Stimulated activated CD8-positive, alpha-beta memory T cell treated with anti-CD3 and anti-CD28 coated beads, Interleukin-12 subunit alpha, Interleukin-12 subunit beta, amount 100 ng/mL, for 1 hour (primary cell): ENCODE results near the gene CLCF1.
"Not testable (repeated sequence)": the region's sequence is repeated elsewhere in the genome, so short reads cannot be mapped to it uniquely, and the experiment has no call there.

ENCODE experiments used
- DNase-seq: peaks from one replicate; pipeline ENCODE4 v3.0.0-alpha.2; 2020; ENCODE audit warnings: low read depth

CLCF1 gene

DNA sequence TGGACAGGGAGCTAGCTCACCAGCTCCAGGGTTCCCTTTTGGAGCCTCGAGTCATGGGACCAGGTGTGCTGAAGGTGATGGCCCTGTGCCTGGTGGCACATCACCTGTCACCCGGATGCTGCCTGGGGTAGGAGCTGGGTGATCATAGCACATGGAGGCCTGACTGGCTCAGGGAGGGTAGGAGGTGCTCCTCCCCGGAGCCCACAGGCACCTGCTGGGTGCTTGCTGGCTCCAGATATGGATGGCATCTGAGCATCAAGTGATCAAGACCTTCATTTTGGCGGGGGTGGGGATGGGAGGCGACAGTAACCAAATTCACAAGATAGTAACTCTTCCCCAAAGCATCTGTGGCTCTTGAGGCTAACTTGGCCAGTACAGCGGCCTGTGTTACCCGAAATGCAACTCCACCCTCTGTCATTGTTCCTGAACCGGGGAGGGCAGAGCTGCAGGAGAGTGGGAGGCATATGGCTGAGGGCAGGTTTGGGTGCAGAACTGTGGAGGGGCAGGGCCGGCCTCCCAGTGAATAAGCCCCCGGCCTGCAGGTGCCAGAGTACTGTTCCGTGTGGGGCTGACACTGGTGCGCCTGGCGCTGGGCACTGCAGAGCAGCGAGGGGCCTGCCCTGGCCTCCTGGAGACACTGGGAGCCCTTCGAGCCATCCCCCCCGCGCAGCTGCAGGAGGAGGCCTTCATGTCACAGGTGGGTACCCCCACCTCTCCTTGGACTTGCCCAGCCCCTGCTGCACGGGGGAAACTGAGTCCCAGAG is 35.2 kb upstream of the CLCF1 start:
- DNase-seq = no peak

DNA sequence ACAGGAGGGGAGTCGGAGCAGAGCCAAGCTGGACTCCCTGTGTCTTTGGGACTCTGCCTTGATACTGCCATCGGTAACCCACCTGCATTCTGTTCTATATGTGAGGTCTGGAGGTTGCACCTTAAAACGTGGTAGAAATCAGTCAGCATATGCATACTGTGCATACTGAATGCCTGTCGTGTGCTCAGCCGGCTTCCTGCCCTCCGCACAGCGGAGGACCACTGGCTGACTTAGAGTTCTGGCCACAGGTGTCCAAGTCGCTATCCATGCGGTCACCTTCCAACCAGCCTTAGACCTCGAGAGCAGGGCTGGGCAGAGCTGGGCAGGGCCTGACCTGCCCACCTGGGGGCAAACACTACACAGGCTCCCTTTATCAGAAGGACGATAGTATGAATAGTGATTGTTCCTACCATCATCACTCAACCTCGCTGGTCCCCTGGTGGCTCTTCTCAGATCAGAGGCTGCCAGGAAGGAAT is 34.3 kb upstream of the CLCF1 start:
- DNase-seq = no peak

DNA sequence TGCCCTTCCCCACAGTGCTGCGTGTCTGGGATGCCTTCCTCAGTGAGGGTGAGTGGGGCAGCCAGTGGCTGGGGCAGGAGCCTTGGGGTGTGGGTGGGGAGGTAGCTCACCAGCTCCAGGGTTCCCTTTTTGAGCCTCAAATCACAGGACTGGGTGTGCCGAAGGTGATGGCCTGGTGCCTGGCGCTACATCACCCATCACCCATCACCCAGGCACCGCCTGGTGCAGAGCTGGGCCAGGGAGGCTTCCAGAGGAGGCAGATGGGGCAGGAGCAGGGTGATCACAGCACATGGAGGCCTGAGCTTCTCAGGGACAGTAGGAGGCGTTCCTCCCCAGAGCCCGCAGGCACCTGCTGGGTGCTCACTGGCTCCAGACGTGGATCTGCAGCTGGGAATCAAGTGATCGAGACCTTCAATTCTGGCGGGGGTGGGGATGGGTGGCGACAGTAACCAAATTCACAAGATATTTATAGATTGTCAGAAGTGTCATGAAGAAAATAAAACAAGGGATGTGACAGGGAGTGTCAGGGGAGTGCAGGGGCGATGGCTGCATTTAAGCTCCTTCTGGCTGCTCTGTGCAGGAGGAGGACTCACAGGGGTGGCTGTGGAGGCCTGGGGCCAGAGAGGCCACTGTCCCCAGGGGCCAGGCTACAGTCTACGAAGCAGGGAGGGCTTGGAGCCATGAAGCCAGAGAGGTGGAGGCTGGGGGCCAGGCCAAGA is 33.7 kb upstream of the CLCF1 start:
- DNase-seq = no peak

DNA sequence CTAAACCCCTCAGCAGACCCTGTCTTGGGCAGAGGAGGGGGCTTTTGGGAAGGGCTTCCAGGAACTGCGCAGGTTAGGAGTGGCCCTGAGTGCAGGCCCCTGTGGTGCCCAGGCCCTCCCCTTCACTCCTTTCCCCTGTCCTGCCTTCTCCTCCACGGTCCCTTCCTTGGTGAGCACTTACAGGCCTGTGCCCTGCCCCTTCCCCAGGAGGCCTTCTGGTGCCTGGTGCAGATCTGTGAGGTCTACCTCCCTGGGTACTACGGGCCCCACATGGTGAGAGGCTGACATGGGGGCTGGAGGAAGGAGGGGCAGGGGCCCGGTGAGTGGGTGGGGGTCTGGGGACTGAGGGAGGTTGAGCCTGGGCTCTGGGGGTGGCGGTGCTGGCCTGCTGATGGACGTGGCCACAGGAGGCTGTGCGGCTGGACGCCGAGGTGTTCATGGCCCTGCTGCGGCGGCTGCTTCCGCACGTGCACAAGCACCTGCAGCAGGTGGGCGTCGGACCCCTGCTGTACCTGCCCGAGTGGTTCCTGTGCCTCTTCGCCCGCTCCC is 33.1 kb upstream of the CLCF1 start:
- DNase-seq = no peak

DNA sequence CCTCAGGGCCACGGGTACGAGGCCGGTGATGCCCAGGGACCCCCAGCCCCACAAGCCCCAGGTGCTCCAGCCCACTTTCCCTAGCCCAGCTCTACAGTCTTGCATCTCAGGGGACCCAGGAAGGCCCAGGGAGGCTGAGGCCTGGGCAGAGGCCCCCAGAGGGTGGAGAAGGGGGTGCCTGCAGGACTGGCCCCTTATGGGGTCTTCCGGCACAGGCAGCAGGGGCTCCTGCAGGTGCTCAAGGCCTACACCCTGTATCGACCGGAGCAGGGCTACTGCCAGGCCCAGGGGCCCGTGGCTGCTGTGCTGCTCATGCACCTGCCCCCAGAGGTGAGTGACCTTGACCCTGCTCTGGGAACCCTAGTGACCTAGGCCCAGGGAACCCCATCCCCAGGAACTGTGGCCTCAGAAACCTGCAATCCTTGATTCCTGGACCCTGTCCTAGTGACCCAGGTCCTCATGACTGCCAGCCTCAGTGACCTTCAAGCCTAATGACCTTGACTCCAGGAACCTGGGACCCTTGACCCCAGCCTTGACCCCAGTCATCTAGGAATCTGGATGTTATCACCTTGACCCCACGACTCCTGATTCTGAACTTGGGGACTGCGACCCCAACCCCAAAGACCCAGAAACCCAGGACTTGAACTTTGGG is 32.4 kb upstream of the CLCF1 start:
- no peak for DNase-seq

DNA sequence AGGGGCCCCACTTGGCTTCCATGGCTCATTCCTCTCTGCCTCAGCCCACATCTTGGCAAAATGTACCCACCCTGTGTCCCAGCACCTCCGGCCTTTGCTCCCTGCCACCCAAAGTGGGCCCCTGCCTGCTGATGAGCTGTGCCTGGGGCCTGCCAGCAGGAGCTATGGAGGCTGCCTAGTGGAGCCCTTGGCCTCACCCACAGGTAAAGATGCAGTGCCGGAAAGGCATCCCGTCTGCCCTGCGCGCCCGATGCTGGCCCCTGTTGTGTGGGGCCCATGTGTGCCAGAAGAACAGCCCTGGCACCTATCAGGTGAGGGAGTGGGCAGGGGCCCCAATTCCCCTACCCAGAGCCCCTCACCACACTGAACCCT is 31.8 kb upstream of the CLCF1 start:
- no peak for DNase-seq

DNA sequence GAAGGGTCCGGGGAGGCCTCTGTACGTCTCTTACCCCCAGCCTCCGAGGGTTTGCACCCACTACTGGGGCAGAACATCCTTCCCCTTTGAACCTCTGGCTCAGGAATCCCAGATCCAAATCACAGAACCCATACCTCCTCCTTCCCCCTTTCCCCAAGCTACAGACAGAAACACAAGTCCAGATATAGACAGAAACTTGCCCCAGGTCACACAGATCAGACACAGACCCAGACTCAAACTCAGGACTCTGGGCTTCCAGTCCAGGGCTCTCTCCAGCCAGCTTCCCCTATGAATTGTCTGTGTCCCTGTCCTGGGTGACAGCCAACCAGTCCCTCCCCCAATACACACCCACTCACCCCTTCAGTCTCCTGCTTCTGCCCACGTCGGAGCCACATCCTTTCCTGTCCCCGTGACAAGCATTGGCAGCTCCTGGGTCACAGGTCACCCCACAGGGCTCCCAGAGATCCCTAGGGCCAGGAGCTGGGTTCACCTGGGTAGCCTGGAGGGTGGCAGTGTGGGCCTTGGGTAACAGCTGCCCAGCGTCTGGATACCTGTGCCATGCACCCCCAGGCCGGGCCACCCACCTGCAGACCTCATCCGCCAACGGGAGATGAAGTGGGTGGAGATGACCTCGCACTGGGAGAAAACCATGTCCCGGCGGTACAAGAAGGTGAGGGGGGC is 31.3 kb upstream of the CLCF1 start:
- no peak for DNase-seq

DNA sequence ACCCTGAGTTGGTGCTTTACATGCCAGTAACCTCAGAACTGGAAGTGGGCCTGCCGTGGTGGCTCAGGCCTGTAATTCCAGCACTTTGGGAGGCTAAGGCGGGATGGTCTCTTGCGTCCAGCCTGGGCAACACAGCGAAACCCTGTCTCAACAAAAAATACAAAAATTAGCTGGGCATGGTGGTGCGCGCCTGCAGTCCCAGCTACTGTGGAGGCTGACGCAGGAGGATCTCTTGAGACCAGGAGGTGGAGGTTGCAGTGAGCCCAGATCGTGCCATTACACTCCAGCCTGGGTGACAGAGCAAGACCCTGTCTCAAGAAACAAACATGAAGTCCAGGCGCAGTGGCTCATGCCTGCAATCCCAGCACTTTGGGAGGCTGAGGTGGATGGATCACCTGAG is 29.7 kb upstream of the CLCF1 start:
- DNase-seq = not testable (repeated sequence)

DNA sequence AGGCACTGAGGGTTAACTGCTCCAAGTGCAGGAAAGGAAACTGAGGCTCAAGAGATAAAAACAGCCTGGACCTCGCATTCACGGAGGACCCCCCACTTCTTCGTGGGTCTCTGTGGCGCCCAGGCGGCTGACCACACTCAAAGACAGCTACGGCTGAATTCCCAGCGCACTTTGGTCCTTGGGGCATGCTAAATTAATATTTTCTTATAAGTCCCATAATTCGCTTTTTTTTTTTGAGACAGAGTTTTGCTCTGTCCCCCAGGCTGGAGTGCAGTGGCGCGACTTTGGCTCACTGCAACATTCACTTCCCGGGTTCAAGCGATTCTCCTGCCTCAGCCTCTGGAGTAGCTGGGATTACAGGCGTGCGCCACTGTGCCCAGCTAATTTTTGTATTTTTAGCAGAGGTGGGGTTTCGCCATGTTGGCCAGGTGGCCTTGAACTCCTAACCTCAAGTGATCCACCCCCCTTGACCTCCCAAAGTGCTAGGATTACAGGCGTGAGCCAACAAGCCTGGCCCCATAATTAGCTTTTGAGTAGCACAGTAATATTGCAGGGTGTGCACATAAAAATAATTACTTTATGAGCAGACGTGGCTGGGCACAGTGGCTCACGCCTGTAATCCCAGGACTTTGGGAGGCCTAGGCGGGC is 28.9 kb upstream of the CLCF1 start:
- not testable (repeated sequence) for DNase-seq

DNA sequence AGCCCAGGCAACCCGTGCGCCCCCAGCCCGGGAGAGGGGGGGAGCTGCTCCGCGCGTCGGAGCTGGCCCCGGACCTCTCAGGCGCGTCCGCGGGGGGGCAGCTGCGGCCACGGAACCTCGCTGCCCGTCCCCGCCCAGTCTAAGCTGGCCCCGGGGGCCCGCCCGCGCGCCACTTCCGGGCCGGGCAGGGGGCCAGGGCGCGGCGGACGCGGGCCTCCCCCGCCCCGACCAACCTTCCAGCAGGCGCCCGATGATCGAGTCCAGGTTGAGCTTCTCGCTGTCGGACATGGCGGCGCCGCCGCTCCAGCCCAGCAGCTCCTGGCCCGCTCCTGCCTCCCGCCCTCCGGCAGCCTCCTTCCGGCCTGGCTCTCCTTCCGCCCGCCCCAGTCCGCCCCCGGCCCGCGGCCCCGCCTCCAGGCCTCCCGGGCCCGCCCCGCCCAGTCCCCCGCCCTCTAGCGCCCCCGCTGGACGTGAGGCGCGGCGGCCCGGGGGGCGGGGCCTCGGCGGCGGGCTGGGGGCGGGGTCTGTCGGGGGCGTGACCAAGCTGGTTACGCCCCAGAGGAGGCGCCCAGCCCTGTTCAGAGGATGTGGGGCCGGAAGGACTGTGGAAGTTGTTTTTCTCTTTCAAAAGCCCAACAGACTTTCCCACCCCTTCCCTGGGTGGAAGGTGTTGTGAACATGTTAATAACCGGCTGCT is 28.2 kb upstream of the CLCF1 start, which contains the start of gene PPP1CA:
Gene PPP1CA (minus strand): TSS at position 364 of the 697 bp plus-strand sequence. CDS start 76 bp downstream, at position 288.
- DNase-seq = peak; percentile 85

DNA sequence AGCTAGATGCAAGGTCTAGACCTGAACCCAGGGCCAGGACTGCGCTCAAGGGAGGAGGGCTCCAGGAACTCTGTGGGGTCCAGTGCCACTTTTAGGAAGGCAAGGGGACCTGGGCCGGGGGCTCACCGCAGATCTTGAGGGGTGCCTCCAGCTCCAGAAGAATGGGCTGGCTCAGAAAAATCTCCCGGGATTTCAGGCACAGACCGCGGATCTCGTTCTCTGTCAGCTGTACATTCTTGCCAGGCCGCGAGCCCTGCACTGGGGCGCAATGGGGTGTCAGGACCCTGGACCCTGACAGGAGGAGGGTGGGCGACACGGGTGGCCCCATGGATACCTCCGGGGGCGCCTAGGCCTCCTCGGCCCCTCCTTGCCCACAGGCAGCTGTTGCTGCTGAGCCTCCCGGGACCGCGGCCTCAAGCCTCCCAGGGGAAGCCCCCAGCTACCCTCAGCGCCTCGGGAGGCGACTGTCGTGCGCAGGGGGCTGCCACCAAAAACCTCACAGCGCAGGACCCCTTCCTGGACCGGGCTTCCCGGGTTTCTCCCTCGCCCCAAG is 27.6 kb upstream of the CLCF1 start:
- DNase-seq = no peak

DNA sequence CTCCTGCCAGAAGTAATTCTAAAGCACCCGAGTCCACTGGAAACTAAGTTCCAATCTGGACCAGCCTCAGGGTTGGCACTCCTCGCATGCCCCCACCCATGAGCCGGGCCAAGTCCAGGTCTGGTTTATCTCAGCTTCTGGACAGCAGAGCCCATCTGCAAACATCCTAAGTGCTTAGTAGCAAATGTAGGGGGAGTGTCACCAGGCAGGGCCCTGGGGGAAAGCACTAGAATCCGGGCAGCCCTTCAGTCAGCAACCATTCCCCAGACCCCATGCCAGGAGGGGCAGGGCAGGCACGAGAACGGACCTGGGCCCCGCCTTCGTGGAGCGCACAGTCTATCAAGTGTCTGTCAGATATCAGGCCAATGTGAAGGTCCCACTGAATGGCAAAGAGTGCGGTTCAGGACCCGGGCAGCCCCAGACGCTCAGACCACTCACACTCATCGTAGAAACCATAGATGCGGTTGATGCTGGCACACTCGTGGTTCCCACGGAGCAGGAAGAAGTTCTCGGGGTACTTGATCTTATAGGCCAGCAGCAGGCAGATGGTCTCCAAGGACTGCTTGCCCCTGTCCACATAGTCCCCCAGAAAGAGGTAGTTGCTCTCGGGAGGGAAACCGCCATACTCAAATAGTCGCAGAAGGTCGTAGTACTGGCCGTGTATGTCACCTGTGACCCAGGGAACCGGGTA is 27.0 kb upstream of the CLCF1 start:
- DNase-seq = no peak

DNA sequence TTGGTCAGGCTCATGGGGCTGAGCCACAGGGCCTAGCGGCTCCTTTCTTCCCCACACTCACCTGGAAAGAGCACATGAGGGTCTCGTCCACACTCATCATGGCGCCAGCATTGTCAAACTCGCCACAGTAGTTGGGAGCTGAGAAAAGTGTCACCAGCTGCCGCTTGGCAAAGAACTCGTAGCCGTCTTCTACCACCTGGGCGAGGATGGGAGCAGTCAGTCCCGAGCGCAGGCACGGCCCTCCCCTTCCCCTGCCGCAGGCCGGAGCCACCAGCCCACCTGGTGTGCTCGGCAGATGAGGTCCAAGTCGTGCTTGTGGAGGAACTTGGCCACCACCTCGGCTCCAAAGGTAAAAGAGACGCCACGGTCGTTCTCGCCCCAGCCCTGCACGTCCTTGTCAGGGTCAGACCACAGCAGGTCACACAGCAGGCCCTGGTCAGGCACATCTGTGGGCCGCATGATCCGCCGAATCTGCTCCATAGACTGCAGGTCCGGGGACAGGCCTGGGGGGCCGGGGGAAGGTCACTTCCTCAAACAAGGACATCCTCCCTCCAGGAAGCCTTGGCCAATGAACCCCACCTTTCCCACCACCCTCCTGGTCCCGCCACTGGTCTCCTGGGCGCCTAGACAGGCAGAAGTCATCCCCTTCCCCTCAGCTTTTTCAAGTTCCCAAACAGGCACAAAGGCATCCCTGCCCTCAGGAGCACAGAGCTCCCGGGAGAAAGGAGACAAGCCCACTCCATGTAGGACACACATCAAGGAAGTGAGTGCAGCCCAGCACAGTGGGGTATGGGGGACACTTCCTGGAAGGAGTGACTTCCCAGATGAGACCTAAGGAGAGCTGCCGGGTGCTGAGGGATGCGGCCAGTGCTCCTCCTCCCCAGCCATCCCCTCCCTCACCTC is 25.5 kb upstream of the CLCF1 start:
- no peak for DNase-seq

DNA sequence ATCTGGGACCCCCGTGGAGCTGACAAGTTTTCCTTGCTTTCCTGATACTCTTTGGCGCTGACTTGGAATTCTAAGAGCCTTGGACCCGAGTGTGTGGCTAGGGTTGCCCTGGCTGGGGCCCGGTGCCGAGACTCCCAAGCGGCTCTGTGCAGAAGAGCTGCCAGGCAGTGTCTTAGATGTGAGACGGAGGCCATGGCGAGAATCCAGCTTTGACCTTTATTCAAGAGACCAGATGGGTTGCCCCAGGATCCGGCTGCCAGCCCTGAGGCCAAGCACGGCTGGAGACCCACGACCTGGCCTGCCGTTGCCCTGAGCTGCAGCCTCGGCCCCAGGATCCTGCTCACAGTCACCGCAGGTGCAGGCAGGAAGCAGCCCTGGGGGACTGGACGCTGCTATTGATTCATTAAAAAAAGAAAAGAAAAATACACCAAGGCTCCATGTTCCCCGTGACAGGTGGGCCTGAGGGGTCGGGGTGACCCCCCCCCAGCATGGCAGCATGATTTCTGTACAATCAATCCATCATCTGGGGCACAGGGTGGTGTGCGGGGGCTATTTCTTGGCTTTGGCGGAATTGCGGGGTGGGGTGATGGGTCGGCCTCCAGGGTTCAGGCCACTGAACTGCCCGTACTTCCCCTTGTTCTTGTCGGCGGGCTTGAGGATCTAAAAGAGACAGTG is 24.7 kb upstream of the CLCF1 start:
- no peak for DNase-seq

DNA sequence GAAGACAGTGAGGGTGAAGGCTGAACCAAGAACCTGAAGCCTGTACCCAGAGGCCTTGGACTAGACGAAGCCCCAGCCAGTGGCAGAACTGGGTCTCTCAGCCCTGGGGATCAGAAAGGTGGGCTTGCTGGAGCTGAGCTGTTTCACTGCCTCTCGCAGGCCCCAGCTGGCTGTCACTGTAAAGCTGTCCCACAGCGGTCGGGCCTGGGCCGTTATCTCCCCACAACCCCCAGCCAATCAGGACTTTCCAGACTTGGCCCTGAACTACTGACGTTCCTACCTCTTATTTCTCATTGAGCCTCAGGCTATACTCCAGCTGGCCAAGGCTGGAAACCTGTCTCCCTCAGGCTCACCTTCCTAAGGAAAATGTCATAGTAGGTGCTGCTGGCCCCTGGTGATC is 24.1 kb upstream of the CLCF1 start:
- DNase-seq = no peak

DNA sequence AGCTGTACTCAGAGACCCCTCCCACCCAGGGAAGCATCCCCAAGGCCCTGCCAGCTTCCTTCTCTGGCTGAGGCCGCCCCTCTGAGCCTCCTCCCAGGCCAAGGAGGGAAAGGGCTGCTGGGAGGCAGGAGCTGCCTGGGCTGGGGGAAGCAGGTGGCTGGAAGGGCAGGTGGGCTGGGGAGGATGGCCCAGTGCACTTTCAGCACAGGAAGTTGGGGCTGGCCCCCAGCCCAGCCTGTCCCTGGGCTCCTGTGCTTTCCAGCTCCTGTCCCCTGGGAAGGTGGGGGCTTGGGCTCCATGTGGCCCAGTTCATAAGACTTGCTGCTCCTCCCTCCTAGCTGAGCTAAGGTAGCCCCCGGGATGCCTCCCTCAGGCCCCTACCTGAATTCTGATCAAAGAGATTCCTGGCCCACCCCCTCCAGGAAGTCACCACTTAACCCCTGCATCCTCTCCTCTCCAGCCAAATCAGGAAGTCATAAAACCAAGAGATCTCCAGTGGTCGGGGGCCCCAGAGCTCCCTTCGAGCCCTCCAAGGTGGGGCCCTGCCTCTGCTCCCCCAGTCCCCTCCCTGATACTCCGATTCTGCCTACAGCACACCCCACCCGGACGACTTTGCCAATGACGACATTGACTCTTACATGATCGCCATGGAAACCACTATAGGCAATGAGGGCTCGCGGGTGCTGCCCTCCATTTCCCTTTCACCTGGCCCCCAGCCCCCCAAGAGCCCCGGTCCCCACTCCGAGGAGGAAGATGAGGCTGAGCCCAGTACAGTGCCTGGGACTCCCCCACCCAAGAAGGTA is 23.4 kb upstream of the CLCF1 start:
- DNase-seq = no peak

DNA sequence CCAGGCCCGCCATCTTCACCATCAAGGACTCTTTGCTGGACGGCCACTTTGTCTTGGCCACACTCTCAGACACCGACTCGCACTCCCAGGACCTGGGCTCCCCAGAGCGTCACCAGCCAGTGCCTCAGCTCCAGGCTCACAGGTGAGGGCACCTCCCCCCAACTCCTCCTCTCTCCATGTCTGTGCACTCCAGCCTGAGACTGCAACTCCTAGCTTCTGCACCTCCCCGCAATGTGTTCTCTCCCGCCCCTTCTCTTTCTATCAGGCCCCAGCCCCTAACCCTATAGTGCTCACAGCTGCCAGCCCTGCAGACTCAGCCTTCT is 22.8 kb upstream of the CLCF1 start:
- DNase-seq = no peak
